HG02678 (cell line): ENCODE measurements around the gene TJP3.
"Not testable (repeated sequence)": the region's sequence is repeated elsewhere in the genome, so short reads cannot be mapped to it uniquely, and the experiment has no call there.

Experiments
- ATAC-seq: cut with Tn5 transposase; IDR thresholded peaks from one replicate; pipeline ENCODE4 v1.9.1; 2021; ENCODE audit warnings: mild to moderate bottlenecking, moderate library complexity; ENCODE audit not compliant: unreplicated experiment

TJP3 gene

DNA sequence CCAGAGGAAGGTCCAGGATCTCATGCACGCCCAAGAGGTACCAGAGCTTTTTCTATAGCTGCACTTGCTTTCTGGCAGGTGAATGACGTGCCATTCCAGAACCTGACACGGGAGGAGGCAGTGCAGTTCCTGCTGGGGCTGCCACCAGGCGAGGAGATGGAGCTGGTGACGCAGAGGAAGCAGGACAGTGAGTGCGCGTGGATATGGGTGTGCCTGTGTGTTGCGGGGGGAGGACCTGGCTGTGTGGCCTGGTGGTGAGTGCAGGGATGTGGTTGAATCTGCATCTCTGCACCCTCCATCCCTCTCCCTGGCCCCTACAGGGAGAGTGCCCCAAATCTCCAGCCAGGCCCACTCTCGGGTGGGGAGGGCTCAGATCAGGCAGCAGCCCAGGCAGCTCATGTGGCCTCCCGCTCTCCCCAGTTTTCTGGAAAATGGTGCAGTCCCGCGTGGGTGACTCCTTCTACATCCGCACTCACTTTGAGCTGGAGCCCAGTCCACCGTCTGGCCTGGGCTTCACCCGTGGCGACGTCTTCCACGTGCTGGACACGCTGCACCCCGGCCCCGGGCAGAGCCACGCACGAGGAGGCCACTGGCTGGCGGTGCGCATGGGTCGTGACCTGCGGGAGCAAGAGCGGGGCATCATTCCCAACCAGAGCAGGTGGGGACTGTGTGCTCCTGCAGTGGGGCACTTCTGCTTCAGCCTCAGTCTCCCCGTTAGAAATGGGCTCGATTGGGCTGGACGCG, 30.5 kb downstream of the TJP3 start:
- ATAC-seq, result no peak

- no peak for ATAC-seq
Measured at GRCh38 chr19:3740431-3740830, 32.2 kb downstream of the TJP3 start.

DNA sequence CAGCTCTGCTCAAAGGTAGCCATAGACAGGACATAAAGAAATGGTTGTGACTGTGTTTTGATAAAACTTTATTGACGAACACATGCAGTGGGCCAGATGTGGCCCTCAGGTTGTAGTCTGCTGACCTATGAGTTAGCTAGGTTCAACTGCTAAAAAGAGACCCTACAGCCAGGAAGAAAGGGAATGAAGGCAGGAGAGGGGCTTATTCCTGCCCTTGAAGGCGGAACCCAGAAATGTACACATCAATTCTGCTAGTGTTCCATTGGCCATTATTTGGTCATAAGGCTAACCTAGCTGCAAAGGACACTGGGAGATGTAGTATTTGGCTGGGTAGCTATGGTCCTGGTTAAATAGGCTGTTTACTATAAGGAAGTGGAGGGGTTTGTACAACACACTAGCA, 35.3 kb downstream of the TJP3 start:
- ATAC-seq, result no peak

GRCh38 chr19:3745363-3746045, 37.3 kb downstream of the TJP3 start:
- no peak for ATAC-seq

- no peak for ATAC-seq
Measured at GRCh38 chr19:3746371-3747056, 38.3 kb downstream of the TJP3 start.

- ATAC-seq, result no peak
Measured at GRCh38 chr19:3748965-3749364, 40.8 kb downstream of the TJP3 start.

- ATAC-seq, result no peak
Measured at GRCh38 chr19:3750211-3750610, 42.0 kb downstream of the TJP3 start.

DNA sequence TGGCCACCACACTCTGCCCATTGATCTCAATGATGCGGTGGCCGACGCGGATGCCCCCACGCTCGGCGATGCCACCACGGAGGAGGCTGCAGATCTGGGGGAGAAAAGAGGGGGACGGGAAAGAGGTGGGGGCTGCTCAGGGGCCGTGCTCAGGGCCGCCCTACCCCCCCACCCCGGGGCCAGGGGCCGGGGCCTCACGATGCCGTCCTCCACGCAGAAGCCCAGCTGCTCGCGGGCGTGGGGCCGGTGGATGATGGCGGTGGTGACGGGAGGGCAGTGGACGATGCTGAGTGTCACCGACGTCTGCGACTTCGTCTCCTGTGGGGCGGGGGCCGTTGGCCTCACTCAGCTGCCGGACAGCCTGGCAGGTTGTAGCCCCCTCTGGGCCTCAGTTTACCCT, 43.1 kb downstream of the TJP3 start:
- no peak for ATAC-seq

DNA sequence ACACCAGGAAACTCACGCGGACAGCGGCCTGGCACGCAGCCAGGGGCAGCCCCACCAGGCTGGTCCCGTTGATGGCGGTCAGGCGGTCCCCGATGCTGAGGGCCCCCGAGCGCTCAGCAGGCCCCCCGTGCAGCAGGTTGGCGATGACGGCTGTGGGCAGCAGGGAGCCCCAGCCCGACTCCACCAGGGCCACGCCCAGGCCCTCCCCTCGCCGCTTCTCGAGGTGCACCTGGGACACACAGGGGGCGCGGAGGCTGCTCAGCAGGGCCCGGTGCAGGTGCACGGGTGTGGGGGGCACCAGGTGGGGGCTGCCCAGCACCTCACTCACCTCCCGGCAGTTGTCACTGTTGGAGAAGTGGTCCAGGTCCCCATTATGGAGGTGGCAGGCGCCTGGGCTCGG, 44.3 kb downstream of the TJP3 start:
- no peak for ATAC-seq

GRCh38 chr19:3753631-3754410, 45.6 kb downstream of the TJP3 start:
- no peak for ATAC-seq

- ATAC-seq, result not testable (repeated sequence)
Measured at GRCh38 chr19:3757705-3758104, 49.5 kb downstream of the TJP3 start.

GRCh38 chr19:3758297-3758696, 50.1 kb downstream of the TJP3 start:
- ATAC-seq, result not testable (repeated sequence)

- ATAC-seq, result no peak
Measured at GRCh38 chr19:3759482-3760254, 51.5 kb downstream of the TJP3 start.

- ATAC-seq, result no peak
Measured at GRCh38 chr19:3760871-3761361, 52.7 kb downstream of the TJP3 start.

DNA sequence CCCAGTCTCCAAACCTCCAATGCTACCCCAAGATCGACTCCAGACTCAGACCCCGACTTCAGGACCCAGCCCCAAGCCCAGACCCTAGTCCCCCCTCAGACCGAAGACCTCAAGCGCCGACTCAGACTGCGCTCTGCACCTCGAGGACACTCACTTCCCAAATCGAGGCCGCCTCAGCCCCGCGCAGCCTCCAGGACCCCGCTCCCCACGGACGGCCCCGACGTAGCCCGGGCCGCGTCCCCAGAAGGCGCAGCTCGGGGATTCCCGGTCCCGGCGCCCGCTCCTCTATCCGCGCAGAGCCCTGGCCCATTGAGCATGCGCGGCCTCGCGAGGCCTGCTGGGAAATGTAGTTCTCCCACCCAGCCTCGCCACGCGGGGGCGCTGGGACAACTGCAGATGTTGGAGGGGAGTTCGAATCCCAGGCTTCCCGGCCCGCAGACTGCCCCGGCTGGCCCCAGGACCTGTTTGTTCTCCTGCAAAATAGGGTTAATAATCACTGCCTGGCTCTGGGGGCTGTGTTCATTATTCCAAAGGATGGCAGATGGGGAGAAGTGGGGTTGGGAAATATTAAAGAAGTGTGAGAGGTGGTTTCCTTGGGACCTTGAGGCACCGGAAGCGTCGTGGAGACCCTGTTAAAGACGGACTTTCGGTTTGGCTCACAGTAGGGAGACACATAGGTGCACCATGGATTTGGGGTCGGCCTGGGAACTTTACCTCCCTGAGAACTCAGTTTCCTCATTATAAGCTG, 53.4 kb downstream of the TJP3 start, which contains the start of gene APBA3:
Gene APBA3 (minus strand): TSS at position 311 of the 748 bp plus-strand sequence. CDS start 1,428 bp downstream, outside the sequence.
- ATAC-seq, result peak; percentile 52

DNA sequence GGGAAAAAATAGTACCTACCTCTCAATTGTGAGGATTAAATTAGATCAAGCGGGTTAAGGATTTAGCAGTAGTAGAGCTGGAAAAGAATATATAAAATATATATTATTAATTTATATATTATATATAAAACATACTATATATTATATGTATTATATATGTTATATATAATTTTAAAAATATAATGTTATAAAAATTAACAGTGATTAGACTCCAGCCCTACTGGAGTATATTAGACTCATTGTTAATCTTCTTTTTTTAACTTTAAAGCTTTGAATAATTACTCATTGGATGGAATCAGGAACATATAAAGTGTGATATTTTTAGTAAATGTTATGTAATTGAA, 53.9 kb downstream of the TJP3 start:
- no peak for ATAC-seq

GRCh38 chr19:3762501-3763459, 54.6 kb downstream of the TJP3 start, which contains the start of gene MRPL54:
Gene MRPL54, plus strand, starts transcription at chr19:3762682. Its CDS starts 19 bp downstream, at chr19:3762701.
- peak; percentile 81 for ATAC-seq

- ATAC-seq, result no peak
Measured at GRCh38 chr19:3765121-3765520, 56.9 kb downstream of the TJP3 start.
